Femur (tissue), 1 donor: ENCODE measurements around the gene TRMT10A.

Experiments
- DNase-seq: peaks from one replicate; pipeline ENCODE4 v3.0.0-alpha.2; 2017

TRMT10A gene, protein sequence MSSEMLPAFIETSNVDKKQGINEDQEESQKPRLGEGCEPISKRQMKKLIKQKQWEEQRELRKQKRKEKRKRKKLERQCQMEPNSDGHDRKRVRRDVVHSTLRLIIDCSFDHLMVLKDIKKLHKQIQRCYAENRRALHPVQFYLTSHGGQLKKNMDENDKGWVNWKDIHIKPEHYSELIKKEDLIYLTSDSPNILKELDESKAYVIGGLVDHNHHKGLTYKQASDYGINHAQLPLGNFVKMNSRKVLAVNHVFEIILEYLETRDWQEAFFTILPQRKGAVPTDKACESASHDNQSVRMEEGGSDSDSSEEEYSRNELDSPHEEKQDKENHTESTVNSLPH

GRCh38 chr4:99563310-99564186 lies at the start of gene TRMT10A:
TRMT10A (minus strand) TSS chr4:99564039; CDS start chr4:99559338, 4,701 bp downstream.
- peak; percentile 99 for DNase-seq

DNA sequence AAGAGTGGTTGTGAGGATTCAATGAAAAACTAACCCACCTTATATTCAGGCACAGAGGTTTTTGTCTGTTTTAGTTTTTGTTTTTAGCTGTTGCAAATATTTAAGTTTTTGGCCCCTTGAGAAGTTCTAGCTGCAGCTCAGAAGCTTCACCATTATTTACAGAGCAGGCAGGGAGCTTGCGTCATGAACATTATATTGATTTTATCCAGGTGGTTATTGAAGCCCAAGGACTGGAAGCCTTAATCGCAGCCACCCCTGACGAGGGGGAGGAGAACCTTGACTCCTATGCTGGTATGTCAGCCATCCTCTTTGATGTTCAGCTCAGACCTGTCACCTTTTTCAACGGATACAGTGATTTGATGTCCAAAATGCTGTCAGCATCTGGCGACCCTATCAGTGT lies 48.9 kb upstream of the TRMT10A start:
- no peak for DNase-seq

- DNase-seq = no peak
Observed at GRCh38 chr4:99612281-99612680, 48.4 kb upstream of the TRMT10A start.

DNA sequence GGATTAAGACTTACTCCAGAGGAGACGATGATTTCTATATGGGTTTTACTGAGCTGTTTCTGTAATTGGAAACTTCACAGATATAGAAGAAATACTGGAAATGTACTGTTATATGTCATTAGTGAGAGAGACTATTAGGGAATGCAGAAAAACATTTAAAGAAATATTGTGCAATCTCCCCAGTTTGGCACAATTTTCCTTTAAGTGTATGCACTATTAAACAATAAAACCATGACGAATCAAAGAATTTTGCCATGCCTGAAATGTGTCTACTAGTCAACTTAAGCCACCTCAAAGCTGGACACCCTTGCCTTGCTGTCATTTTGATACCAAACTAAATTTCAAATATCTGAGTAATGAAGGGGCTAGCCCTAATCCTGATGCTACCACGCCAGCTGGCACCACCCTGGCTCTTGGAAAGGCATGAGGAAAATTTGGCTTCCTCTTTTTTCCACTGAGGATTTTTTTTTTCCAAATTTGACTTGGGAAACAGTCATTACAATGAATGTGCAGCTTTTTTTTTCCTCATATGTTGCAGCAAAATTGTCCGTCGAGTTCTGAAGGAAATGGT lies 46.9 kb upstream of the TRMT10A start:
- peak; percentile 39 for DNase-seq

DNA sequence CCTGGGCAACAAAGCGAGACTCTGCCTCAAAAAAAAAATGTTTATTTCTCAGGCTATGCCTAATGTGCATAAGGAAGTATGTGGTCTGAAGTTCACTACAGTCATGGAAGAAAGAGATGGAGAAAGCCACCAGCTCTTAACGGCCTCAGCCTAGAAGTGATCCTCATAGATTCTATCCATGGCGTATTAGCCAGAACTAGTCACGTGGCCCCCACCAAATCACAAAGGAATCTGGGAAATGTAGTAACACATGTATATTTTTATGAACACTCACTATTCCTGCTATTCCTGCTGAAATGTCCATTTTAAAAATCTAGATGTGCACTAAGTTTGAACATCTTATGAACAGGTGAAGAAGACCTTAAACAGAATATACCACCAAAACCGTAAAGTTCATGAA lies 44.6 kb upstream of the TRMT10A start:
- no peak for DNase-seq

DNA sequence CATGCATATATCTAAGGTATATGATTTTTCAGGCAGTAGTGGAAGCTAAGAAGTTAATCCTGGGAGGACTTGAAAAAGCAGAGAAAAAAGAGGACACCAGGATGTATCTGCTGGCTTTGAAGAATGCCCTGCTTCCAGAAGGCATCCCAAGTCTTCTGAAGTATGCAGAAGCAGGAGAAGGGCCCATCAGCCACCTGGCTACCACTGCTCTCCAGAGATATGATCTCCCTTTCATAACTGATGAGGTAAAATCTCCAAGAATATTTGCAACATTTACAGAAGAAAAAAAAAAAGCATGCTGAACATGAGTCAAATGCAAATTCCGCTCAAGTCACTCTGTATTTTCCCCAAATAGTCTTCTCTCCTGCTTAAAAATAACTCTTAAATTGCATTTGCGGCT lies 42.9 kb upstream of the TRMT10A start:
- no peak for DNase-seq

DNA sequence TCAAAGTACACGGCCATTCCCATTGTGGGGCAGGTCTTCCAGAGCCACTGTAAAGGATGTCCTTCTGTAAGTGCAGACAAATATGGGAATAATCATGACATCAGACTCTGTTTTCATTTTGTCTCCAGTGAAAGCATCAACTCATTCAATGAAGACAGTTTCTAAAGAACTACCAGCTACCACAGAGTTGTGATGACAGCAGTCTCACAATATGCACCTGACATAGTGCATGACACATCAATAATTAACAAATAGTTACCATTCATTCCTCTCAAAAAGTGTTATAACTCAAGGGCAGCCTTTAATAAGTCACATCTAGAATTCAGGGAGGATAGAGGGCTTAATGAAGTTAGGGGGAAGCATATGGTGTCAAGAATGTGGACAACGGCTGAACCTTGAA lies 31.0 kb upstream of the TRMT10A start:
- DNase-seq = no peak

DNA sequence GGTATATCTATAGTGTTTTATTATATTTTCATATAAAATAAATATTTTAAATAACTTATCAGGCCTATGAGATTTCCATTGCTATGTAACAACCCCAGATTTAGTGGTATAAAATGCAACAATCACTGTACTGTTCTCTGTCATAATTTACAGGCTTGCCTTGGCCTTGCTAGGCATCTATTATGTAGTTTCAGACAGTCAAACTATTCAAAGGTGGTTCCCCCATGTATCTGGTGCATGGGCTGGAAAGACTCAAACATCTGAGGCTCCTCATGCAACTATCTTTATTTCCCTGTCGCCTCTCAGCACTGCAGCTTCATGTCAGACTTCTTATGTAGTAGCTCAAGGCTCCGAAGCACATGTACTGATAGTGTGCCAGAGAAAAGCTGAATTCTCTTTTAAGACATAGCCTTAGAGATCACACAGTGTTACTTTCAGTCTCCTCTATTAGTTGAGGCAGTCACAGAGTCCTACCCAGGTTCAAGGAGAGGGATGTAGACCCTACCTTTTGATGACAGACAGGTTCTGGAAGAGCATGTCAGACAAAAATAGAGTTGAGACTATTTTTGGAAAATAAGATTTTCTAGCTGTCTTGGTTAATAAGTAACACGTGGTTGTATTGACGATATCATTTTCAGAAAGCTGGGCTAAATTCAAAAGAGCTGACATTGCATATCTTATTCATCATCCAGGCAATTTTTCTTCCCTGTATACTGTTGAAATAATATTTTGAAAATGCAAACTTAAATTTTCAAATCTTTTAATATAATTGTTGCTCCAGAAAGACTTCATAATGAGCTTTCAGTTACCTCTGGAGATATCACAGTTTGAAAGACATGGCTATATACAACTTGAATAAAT lies 30.2 kb upstream of the TRMT10A start:
- DNase-seq = no peak

DNA sequence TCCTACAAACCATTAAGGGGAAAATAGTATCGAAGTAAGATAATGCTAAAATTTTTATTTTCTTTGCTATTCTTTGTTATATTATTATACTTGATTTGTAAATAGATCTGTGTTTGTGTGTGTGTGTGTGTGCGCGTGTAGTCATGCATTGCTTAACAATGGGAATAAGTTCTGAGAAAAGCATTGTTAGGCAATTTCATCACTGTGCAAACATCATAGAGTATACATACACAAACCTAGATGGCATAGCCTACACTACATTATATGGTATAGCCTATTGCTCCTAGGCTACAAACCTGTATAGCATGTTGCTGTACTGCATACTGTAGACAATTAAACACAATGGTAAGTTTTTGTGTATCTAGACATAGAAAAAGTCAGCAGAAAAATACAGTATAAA lies 27.9 kb upstream of the TRMT10A start:
- DNase-seq = no peak

DNA sequence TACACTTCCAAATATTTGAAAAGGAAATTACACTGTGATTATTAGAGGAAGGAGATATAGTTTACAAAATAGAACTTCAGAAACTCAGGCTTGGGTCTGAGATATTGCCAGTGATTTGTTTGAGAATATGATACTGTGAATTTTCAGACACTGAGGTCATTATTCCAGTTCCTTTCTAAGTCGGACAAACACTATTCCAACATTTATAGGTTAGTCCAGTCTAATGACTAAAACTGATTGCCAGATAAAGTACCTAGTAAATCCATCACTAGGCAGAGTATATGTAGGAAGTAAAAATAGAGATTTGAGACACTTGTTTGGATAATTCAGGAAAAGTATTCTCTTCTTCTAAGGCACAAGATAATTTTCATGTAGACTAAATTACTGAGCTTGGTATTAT lies 24.0 kb upstream of the TRMT10A start:
- no peak for DNase-seq

- no peak for DNase-seq
Observed at GRCh38 chr4:99587309-99587708, 23.5 kb upstream of the TRMT10A start.

DNA sequence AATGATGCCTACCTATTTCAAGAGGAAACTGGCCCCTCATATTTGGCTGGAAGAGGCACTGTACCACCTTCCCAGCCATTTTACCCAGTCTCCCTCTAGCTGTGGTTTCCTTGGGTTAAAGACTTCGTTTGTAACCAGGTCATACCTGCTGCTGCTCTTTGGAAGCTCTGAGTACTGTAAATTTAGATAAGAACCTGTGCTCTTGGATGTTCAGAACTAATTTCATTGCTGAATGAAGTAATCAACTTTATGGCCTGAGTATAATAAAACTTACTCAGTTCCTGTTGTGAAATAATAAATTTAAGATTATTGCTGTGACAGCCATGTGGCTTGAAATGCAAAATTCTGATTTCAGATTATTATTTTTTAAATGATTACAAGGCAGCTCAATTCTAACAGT lies 23.0 kb upstream of the TRMT10A start:
- no peak for DNase-seq

DNA sequence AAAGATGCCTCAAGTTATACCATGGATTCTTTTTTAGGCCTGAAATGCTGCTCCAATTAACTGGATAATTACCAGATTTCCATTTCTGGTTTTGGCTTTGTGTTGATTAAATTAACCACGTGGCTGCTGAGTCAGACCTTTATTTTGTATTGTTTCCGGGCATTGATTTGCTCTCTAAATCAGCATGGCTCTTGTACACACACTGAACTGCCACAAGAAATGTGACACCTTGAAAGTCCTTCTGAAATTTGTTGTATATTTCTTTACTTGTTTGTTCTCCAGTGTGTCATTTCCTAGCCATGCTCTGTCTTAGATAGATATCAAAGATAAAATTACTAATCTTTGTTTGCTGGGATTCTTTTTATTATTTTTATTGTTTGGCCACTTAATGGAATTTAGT lies 22.5 kb upstream of the TRMT10A start:
- DNase-seq = no peak

DNA sequence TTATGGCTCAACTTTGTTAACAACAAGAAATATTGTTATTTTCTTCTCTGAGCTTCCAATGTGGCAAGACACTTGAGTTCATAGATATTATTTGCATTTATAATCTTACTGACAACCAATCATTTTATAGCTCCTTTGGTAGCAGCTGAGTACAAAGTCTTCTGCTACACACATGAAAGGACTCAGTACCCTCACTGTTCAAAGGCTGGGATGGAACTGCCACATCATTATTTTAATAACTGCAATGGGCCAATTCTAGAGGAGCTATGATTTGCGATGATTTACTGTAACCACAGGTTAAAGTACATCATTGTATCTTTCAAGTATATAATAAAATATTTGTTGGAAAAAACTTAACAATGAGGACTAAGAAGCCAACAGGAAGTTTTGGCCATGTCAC lies 21.7 kb upstream of the TRMT10A start:
- no peak for DNase-seq

- no peak for DNase-seq
Observed at GRCh38 chr4:99578714-99579113, 14.9 kb upstream of the TRMT10A start.

DNA sequence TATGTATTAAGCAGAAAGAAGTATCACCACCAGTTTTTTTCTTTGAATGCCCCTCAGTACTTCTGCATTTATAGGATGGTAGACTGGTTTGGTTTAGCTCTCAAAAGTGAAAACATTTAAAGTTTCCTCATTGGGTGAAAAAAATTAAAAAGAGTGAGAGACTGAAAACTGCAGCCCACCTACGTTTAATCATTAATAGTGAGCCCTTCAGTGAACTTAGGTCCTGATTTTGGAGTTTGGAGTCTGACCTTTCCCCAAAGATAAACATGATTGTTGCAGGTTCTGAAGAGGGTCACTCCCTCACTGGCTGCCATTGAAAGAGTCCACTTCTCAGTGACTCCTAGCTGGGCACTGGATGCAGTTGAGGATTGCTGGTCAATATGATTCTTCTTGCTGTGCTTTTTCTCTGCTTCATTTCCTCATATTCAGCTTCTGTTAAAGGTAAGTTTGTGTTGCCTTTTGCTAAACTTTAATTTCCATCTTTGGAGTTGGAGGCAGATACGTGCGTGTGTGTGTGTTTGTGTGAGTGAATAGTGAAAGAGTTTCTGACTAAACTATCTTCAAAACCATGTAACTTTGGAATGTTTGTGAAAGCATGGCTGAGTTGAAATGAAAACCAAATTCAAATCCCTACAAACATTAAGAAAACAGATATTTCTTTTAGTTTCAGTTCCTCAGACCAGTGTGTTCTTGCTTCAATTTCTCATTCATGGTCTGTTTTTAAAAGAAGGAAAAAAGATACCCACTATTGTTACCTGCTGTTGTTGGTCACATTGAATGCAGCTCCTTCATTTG lies 10.9 kb upstream of the TRMT10A start, which contains the start of gene MTTP:
Gene MTTP (plus strand): TSS at position 295 of the 795 bp plus-strand sequence. CDS start 86 bp downstream, at position 381.
- DNase-seq = no peak

GRCh38 chr4:99573735-99574368 lies 10.0 kb upstream of the TRMT10A start:
- no peak for DNase-seq

DNA sequence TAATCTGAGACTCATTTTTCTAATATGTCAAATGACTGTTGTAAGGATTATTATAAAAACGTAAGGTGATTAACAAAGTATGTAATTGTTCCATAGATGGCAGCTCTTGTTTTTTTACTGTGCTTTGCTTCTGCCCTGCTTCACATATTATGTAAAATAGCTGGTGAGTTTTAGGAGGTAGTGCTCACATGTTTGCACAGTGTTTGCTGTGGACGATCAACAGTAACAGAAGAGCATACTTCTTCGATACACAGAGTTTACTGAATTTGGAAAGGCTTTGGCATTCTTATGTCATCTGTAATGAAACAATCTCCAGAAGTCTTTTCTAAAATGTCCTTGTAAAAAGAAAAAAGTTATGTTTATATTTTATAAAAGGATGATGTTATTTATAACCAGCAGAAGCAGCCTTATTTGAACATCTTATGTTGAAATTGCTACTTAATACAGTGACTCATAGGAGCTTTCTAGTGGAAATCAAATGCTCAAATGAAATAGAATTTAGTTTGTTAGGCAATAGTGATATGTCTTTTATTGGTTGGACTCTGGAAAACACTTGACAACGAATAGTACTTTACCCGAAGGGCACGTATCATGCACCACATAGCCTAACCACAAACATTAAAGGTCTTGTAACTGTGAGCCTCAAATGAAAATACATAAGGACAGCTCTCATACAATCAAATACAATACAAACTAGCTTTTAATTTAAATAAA lies 8.8 kb upstream of the TRMT10A start:
- no peak for DNase-seq

DNA sequence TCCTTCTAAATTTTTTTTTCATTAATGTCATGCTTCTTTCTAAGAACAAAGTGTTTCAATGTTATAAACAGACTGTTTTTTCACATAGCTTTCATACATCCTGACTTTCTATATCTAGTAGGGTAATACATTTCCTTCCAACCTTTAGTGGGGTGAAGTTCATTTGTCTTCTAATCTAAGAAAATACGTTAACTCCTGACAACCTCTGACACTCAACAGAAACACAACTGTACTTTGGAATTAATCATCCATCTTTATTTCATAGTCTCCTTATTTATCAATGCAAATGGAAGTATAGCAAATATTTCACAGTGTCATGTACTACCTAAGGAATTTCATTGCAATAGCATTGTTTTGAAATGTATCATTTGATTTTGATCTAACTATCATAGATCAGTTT lies 8.0 kb upstream of the TRMT10A start:
- DNase-seq = no peak

DNA sequence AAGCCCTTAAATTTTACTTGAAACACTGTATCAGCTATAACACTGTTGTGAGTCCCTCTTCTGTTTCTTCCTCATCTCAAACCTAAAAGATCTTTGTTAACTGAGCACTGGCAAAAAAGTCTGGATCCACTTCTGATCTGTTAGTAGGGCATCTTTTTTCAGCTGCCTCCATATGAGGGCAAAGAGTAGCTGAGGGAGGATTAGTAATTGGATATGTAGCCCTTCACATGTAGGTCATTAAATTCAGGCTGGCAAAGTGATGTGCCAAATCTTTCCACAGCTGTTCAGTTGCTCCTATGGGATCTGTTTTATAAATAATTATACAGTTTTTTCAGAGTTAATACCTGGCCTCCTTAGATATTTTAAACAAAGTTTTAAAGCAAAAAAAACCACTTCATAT lies 1.1 kb upstream of the TRMT10A start:
- DNase-seq = peak; percentile 35

DNA sequence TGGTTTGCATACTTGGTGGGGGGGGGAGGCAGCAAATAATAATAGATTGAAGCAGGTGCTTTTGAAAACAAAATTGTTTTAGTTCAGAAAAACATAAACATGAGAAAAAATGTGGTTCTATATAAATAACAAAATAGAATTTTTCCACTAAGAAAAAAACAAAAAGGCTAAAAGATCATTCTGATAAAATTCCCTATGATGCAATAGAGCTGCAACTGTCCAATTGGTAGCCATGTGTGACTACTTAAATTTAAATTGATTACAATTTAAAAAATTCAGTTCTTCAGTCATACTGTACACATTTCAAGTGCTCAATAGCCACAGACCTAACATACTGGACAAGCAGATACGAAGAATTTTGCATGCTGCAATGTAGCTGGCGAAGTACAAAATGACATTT lies 11.0 kb downstream of the TRMT10A start:
- DNase-seq = no peak
